ENCODE data around the gene ORAI1. TPM values are rescaled to one million over a fixed set of nuclear protein-coding genes. Genes with fewer than 3 reads are reported as not detected.
"Not testable (repeated sequence)": the region's sequence is repeated elsewhere in the genome, so short reads cannot be mapped to it uniquely, and the experiment has no call there.

The ORAI1 gene
- total and polyA plus RNA-seq, 12 donors, result 1.8 to 18.1 (median 8.8) TPM

DNA sequence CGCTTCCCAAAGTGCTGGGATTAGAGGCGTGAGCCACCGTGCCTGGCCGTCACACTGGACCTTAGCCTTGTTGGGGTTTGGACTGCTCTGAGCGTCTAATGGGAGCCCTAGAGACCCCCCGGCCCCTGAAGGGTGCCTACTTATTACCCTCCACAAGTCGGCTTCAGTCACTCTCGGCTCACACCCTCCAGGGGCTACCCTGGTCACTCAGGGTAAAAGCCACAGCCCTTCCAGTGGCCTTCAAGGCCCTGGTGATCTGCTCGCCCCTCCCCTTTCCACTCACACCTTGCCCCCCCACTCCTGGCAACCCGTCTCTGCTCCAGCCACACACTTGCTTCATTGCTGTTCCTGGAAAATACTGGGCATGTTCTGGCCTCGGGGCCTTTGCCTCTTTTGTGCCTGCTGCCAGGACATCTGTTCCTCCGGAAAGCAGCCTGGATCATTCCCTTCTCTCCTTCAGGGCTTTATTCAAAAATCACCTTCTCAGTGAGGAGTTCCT lies 46.7 kb downstream of the ORAI1 start:
- Histone ChIP-seq H3K4me1 (peaks cover 5 to 21% (median 14%) of the 10 kb centered on the region in 9 donors), H3K9me3 (no peaks in the 10 kb centered on the region), H3K27me3 (no peaks in the 10 kb centered on the region), H3K36me3 (no peaks in the 10 kb centered on the region), H3K4me3 (peak overlapping the region in 7 of 10 donors; percentile 27 to 65 (median 60)), H3K27ac (peak overlapping the region in 3 of 10 donors; percentile 42 to 80 (median 51))
- WGBS, 2 donors, result 56 to 71% methylated on average over 12 of the region's 12 CpGs
- intact Hi-C loops (cut with DNase I), result loop anchor here in 6 of 10 donors (5.0 to 10.0 kb wide), 4 partner anchors 46 to 126 kb away; partner anchors contain the start of gene ORAI1 (in 5 of the 6)
- DNase-seq, result no peak
- TF ChIP-seq, protein P1, sequence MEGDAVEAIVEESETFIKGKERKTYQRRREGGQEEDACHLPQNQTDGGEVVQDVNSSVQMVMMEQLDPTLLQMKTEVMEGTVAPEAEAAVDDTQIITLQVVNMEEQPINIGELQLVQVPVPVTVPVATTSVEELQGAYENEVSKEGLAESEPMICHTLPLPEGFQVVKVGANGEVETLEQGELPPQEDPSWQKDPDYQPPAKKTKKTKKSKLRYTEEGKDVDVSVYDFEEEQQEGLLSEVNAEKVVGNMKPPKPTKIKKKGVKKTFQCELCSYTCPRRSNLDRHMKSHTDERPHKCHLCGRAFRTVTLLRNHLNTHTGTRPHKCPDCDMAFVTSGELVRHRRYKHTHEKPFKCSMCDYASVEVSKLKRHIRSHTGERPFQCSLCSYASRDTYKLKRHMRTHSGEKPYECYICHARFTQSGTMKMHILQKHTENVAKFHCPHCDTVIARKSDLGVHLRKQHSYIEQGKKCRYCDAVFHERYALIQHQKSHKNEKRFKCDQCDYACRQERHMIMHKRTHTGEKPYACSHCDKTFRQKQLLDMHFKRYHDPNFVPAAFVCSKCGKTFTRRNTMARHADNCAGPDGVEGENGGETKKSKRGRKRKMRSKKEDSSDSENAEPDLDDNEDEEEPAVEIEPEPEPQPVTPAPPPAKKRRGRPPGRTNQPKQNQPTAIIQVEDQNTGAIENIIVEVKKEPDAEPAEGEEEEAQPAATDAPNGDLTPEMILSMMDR (IDR thresholded peaks at IDR 0.05), result no peak
- ATAC-seq, result peak in 5 of 8 donors; percentile 6 to 46 (median 12)

DNA sequence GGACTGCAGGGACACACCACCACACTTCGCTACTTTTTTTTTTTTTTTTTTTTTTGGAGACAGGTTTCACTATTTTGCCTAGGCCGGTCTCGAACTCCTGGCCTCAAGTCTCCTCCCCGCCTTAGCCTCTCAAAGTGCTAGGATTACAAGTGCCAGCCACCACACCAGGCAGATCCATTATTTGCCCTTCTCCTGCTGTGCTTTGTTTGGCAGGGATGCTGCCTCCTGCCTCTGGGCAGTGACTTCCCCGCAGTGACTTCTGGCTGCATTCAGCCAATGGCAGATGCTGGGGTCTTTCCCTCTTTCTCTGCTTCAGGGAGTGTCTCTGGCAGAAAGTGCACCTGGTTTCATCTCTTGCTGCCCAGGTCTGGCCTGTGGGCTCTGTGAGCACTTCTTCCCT lies 49.9 kb downstream of the ORAI1 start:
- intact Hi-C loops (cut with DNase I), result loop anchor here in 2 of 10 donors (10.0 kb wide), 1 partner anchor 51 kb away; the partner anchor contains the start of gene ORAI1 (in 2 of the 2)

DNA sequence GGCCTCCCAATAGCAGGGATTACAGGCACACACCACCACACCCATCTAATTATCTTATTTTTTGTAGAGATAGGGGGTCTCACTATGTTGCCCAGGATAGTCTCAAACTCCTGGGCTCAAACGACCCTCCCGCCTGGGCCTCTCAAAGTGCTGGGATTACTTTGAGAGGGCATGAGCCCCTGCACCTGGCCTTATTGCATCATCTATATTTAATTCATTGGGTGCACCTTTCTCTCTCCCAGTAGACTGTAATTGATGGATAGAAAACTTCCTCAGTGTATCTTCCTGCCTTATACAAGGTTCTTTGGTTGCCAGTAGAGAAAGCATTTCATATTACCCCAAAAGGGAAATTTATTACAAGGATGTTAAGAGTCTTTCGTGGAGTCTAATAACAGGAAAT lies 52.0 kb downstream of the ORAI1 start:
- intact Hi-C loops (cut with DNase I), result loop anchor here in 2 of 10 donors (10.0 kb wide), 1 partner anchor 54 kb away; the partner anchor contains the start of gene ORAI1 (in 2 of the 2)
- Histone ChIP-seq H3K4me1 (peaks cover 0 to 9% (median 0%) of the 10 kb centered on the region in 9 donors), H3K4me3 (no peak overlapping the region), H3K27ac (no peak overlapping the region), H3K36me3 (no peaks in the 10 kb centered on the region), H3K27me3 (no peaks in the 10 kb centered on the region), H3K9me3 (no peaks in the 10 kb centered on the region)
- ATAC-seq (no peak), DNase-seq (no peak)
- 73 to 81% methylated on average over 3 of the region's 3 CpGs for WGBS, 2 donors
- TF ChIP-seq, protein P1 (IDR thresholded peaks at IDR 0.05), result no peak

More for the DNA sequence above, 49.9 kb downstream of the ORAI1 start:
- Histone ChIP-seq H3K27me3 (no peaks in the 10 kb centered on the region), H3K9me3 (no peaks in the 10 kb centered on the region), H3K4me3 (no peak overlapping the region), H3K36me3 (no peaks in the 10 kb centered on the region), H3K27ac (no peak overlapping the region), H3K4me1 (peaks cover 5 to 21% (median 14%) of the 10 kb centered on the region in 9 donors)
- TF ChIP-seq, protein P1 (IDR thresholded peaks at IDR 0.05), result no peak
- 88 to 90% methylated on average over 4 to 5 of the region's 5 CpGs for WGBS, 2 donors
- no peak for ATAC-seq
- no peak for DNase-seq

DNA sequence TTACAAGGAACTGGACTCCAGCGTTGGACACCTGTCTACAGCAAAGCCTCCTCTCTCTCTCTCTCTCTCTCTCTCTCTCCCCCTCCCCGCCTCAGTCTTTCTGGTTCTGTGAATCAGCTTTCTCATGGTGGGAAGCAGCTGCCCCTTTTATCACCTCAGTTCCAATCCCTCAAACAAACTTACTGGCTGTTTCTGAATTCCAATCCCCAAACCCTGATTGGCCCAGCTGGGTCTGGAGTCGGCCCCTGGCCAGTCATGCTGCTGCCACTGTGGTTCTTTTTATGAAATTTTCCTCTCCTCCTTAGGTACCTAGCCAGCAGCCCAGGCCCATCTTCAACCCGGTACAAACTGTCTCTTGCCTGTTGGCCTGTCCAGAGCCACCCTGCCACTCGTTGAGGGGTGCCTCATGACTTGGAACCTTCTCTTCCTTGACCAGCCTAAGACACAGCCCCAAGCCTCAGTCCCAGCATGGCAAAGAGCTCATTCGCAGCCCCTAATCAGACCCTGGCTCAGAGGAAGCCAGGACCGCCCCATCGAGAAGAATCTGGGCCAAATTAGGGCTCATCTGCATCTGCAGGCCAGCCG lies 52.5 kb downstream of the ORAI1 start:
- Histone ChIP-seq H3K4me1 (peaks cover 0 to 9% (median 0%) of the 10 kb centered on the region in 9 donors), H3K4me3 (no peak overlapping the region), H3K27me3 (no peaks in the 10 kb centered on the region), H3K9me3 (no peaks in the 10 kb centered on the region), H3K27ac (no peak overlapping the region), H3K36me3 (no peaks in the 10 kb centered on the region)
- no peak for DNase-seq
- 61 to 69% methylated on average over 8 to 9 of the region's 9 CpGs for WGBS, 2 donors
- intact Hi-C loops (cut with DNase I), result loop anchor here in 2 of 10 donors (10.0 kb wide), 1 partner anchor 54 kb away; the partner anchor contains the start of gene ORAI1 (in 2 of the 2)
- ATAC-seq, result no peak
- TF ChIP-seq, protein P1 (IDR thresholded peaks at IDR 0.05), result no peak

DNA sequence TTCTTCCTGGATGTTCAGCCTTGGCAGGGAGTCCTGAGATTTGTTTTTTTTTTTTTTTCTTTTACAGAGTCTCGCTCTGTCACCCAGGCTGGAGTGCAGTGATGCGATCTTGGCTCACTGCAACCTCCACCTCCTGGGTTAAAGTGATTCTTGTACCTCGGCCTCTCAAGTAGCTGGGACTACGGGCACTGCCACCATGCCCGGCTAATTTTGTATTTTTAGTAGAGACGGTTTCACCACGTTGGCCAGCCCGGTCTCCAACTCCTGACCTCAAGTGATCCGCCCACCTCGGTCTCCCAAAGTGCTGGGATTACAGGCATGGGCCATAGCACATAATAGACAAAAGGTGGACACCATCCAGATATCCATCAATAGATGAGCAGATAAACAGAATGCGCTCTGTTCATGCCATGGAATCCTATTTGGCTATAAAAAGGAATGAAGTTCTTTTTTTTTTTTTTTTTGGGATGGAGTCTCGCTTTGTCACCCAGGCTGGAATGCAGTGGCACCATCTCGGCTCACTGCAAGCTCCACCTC lies 53.4 kb downstream of the ORAI1 start:
- intact Hi-C loops (cut with DNase I), result loop anchor here in 9 of 10 donors (2.0 to 10.0 kb wide), 6 partner anchors 55 to 182 kb away; partner anchors contain the start of gene ORAI1 (in 3 of the 9)
- not testable (repeated sequence) for H3K36me3 ChIP-seq, H3K4me1 ChIP-seq, DNase-seq, H3K4me3 ChIP-seq, H3K27me3 ChIP-seq, ATAC-seq, H3K27ac ChIP-seq, H3K9me3 ChIP-seq
- WGBS, 2 donors, result 83 to 85% methylated on average over 12 to 13 of the region's 13 CpGs
